ENCODE measurements around the gene CCR7.

The CCR7 gene

GRCh38 chr17:40564883-40565768, at the start of gene CCR7:
TSS of gene CCR7 (minus strand) at chr17:40565472. CDS start at chr17:40565409, 63 bp downstream.
- DNase-seq, result peak; percentile 88

- no peak for DNase-seq
These were observed 49.3 kb upstream of the CCR7 start for GRCh38 chr17:40614431-40615067.

GRCh38 chr17:40613467-40614154, 48.3 kb upstream of the CCR7 start:
- no peak for DNase-seq

- peak; percentile 86 for DNase-seq
These were observed 47.5 kb upstream of the CCR7 start for GRCh38 chr17:40612599-40613244.

GRCh38 chr17:40611840-40612474, 46.7 kb upstream of the CCR7 start:
- no peak for DNase-seq

- DNase-seq, result no peak
These were observed 45.1 kb upstream of the CCR7 start for GRCh38 chr17:40610359-40610758.

- peak; percentile 62 for DNase-seq
These were observed 42.8 kb upstream of the CCR7 start for GRCh38 chr17:40608061-40608581.

GRCh38 chr17:40607641-40608040, 42.4 kb upstream of the CCR7 start:
- DNase-seq, result peak; percentile 65

GRCh38 chr17:40606548-40607353, 41.5 kb upstream of the CCR7 start:
- no peak for DNase-seq

- peak; percentile 69 for DNase-seq
These were observed 40.0 kb upstream of the CCR7 start for GRCh38 chr17:40605306-40605705.

- DNase-seq, result no peak
These were observed 39.2 kb upstream of the CCR7 start for GRCh38 chr17:40604327-40605080.

- peak; percentile 71 for DNase-seq
These were observed 37.5 kb upstream of the CCR7 start for GRCh38 chr17:40602445-40603443.

GRCh38 chr17:40600486-40601046, 35.3 kb upstream of the CCR7 start:
- no peak for DNase-seq

- no peak for DNase-seq
These were observed 34.1 kb upstream of the CCR7 start for GRCh38 chr17:40599468-40599763.

- DNase-seq, result peak; percentile 61
These were observed 33.6 kb upstream of the CCR7 start for GRCh38 chr17:40598619-40599467.

GRCh38 chr17:40598301-40598618, 33.0 kb upstream of the CCR7 start:
- DNase-seq, result no peak

- no peak for DNase-seq
These were observed 32.5 kb upstream of the CCR7 start for GRCh38 chr17:40597556-40598300.

- DNase-seq, result no peak
These were observed 31.9 kb upstream of the CCR7 start for GRCh38 chr17:40597156-40597555.

Measured in activated T-cell treated with anti-CD3 and anti-CD28 coated beads, Interleukin-2, amount 50 U/mL, for 1 hour (primary cell).